T-helper 1 cell (primary cell): ENCODE results near the gene ZC3H6.
"Not testable (repeated sequence)": the region's sequence is repeated elsewhere in the genome, so short reads cannot be mapped to it uniquely, and the experiment has no call there.

Source experiments
- DNase-seq, 5 donors: peaks; one replicate each; pipeline ENCODE4 v3.0.0-alpha.2; 2012 to 2020

Gene ZC3H6

DNA sequence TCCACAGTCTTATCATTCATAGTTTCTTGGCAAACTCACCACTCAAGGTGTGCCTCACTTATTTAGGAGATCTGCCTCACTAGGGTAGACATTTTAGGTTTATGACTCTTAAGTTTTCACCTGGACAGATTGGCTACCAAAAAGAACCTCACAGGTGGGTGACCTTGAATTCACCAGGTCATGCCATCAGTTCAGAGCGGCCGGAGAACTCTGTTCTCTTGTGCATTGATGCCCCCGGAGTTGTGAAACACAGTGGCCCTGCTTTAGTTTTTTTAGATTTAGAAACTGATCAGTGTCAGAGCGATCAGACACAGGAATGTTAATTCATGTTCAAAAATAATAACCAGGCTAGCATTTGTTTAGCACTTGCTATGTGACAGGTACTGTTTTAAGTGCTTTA, 6.7 kb downstream of the ZC3H6 start:
- not testable (repeated sequence) for DNase-seq

DNA sequence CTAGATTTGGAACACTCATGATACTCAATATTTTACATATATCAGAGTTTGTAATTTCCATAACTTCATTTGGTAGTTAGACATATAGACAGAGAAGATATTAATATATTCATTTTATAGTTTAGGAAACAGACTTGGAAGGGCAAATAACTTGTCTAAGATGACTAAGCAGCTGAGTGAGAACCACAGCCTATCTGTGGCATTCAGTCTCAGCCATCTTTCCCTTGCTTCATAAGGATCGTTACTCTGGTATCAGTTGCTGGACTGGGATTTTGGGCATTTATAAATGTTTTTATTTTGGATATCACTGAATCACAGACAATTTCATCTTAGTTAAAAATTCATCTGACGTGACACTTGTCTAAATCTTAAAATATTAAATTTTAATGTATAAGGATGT, 8.1 kb downstream of the ZC3H6 start:
- not testable (repeated sequence) for DNase-seq

- no peak for DNase-seq
These were observed 14.7 kb downstream of the ZC3H6 start for GRCh38 chr2:112290088-112290487.

DNA sequence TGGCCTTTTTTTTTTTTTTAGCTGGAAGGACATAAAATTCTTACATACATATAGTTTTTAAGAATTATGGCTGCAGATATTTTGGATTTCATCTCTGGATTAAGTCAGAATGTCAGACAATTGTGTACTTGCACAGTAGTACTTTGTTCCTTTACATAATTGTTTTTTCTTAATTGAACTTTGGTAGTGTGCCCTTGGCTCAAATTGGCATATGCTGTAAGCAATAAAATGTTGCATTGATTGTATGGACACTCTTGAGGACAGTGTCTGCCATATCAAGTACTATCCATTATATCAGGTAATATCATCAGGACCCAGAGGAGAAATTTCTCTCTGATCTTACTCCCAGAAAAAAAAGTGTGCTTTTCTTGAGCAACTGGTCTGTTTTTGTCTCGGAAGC, 15.3 kb downstream of the ZC3H6 start:
- DNase-seq: no peak

DNA sequence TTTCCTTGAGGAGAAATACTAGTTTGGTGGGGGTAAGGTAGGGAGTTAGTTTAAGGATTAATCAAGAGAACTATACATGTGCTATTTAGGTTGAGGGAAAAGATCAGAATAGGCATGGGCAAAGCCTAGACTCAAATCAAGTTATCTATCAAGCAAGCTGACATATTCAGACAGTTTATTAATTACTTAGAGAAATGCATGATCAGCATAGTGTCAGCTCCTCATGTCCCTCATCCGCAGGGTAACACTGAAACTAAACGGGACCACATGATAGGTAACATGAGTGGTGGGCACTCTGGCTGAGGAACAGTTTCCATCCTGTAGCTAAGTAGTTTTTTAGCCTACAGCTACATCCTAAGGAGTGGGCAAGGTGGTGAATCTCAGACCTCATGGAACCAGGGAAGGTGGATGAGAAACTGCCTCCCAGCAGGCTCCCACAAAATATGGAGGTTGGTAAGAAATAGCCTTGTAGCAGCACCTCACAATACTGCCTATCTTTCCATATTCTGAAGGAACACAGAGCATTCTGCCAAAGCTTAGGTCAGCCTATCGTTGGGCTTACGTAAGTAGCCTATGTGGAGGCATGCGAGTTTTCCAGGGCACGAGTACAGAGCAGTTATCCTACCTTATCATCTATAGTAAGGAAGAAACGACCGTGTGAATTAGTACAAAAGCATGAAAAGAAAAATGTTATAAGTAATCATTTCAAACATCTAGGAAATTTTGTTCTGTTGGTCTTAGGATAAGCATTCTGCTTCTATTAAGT, 18.4 kb downstream of the ZC3H6 start:
- DNase-seq: no peak

DNA sequence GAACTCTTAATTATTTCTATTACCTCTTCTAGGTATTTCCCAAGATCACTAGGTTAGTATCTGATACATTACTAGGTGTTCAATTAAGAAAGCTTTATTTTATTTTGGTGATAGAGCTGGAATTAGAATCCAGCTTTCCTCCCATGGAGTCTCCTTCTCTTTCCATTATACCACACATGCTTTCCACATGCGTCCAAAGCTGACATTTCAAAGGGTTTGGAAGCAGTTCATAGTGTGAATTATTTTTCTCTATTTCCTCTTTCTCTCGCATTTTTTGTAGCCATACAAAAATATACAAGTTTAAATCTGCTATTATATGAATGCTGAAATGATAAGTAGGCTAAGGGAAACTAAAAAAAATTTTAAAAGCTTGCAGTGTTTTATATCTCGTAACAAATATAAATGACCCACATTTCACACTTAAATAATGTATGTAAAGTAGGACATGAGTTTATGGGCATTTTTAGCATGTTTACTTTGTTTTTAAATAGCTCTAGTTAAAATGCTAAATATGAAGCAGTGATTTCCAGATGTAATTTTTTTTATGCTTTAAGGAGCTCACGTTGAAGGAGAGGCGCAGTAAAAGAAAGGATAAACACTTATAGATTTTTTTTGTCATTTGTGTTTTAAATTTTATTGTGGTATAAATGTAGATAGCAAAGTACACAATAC, 20.1 kb downstream of the ZC3H6 start:
- DNase-seq: no peak

GRCh38 chr2:112296407-112296806, 21.0 kb downstream of the ZC3H6 start:
- DNase-seq: no peak

DNA sequence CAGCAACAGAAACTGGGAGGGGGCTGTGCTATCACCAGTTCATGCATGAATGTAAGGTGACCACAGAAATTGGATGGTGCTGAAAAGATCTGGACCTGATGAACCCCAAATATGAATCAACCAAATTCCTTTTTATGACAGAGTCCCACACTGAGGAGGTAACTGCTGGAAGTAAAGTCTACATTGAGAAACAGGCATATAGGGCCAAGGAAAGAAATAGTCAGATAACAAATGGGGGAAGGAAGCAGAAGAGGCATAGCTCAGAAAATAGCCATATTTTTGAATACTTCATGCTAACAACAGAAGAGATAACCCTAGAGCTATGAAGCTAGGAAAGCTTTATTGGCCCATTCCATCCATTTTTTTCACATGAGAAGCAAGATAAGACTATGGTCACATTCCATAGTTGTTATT, 25.8 kb downstream of the ZC3H6 start:
- no peak for DNase-seq

GRCh38 chr2:112301973-112302372, 26.6 kb downstream of the ZC3H6 start:
- DNase-seq: no peak

DNA sequence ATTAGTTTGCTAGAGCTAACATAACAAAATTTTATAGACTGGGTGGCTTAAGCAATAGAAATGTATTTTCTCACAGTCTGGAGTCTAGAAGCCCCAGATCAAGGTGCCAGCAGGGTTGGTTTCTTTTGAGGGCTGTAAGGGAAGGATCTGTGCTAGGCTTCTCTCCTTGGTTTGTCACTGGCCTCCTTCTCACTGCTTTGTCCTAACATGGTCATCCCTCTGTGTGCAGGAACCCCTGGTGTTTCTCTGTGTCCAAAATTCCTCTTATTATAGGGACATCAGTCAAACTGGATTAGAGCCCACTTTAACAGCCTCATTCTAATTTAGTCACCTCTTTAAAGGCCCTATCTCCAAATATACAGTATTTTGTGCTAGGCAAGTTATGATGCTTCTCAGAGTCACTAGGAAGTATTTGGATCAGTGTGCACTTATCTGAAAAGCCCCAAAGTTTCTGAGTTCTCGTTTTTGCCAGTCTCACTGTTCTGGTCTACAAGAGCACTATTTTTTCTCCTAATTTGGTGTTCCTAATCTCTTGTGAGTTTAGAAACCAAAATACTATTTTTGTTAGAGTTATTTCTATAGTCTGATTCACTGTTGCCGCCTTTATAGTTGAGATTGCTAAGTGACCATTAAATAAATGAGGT, 29.0 kb downstream of the ZC3H6 start:
- DNase-seq: no peak

DNA sequence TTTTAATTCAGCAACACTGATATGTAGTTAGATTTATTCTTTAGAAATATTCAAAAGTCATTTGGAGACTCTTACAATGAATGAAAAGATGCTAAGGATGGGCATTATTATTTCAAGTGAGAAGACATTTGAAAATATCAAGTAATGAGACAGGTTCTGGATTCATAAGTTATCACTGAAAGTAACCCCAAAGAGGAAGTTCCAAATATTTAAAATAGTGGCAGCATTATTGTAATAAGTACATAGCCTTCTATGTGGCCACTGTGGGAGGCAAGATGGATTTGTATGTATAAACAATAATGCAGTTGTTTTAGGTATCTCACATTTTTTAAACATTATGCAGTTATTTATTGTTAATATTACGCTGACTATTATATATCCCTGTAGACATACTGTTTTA, 29.7 kb downstream of the ZC3H6 start:
- DNase-seq: no peak

GRCh38 chr2:112310906-112311305, 35.5 kb downstream of the ZC3H6 start:
- DNase-seq: no peak

DNA sequence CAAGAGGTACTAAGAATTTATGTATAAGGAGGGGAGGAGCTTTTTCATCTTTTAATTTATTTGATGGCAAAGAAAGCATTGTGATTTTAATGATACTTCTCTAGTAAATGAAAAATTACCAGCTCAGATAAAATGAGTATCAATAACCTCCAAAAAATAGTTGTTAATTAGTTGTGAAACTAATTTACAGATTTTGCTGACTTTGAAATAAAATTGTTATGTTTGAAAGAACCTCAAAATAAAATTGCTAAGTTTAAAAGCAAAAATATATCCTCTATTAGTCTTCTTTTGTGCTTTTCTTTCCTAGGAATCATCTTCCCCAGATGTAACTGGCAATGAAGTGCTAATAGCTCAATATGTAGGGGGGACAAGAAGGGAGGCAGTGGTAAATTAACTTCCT, 36.5 kb downstream of the ZC3H6 start:
- DNase-seq: no peak

DNA sequence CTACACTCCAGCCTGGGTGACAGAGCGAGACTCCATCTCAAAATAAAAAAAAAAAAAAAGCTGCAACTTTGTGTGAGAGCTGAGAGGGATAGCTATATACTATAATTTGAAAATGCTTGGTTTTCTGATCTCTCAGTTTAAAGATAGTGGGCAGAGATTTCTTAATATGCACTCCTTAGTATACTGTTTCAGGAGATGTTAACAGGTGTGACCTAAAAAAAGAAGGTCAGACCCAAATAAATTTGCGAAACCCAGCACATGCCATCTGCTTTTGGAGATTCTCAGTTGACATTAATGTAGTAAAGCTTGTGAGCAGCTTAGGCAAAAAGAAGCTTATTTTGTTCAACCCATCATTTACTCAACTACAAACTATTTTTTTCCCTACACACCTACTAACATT, 37.4 kb downstream of the ZC3H6 start:
- DNase-seq: no peak

GRCh38 chr2:112314856-112315255, 39.5 kb downstream of the ZC3H6 start:
- DNase-seq: no peak

GRCh38 chr2:112317303-112318158, 42.1 kb downstream of the ZC3H6 start:
- DNase-seq: no peak

DNA sequence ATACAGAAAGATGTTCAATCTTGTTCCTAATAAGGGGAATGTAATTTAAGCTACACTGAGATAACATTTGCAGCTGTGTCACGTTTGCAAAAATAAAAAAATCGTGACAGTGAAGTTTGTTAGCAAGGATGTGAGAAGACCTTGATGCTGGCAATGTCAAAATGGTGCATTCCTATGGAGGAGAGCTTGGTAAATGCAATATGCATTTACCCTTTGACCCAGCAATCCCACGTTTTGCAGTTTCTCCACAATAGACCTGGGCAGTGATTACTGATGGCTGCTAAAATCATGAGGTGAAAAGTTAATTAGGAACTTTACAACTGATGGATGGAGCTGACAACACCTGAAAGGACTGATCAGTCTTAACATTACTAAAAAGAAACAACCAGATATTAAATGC, 43.1 kb downstream of the ZC3H6 start:
- no peak for DNase-seq

- DNase-seq: no peak
These were observed 46.3 kb downstream of the ZC3H6 start for GRCh38 chr2:112321375-112322320.

- DNase-seq: no peak
These were observed 47.5 kb downstream of the ZC3H6 start for GRCh38 chr2:112322919-112323318.

- DNase-seq: no peak
These were observed 56.8 kb downstream of the ZC3H6 start for GRCh38 chr2:112332123-112332696.

- DNase-seq: no peak
These were observed 60.2 kb downstream of the ZC3H6 start for GRCh38 chr2:112335600-112335999.

GRCh38 chr2:112339986-112340385, 64.6 kb downstream of the ZC3H6 start:
- DNase-seq: no peak
